KMS-11 (cell line): ENCODE results near the gene PDXK.

ENCODE experiments used
- H2AFZ ChIP-seq: fragments of 200-600 bp; sonication (generic); 2 replicates; pipeline ENCODE4 v1.6.1; 2016; ENCODE audit warnings: antibody characterized with exemption, mixed run types, low read depth
- H3K27ac ChIP-seq: fragments of 200-600 bp; sonication (generic); 2 replicates; pipeline ENCODE4 v1.6.1; 2016; ENCODE audit warnings: mild to moderate bottlenecking, mixed run types
- H3K27me3 ChIP-seq: fragments of 200-600 bp; sonication (generic); 2 replicates; pipeline ENCODE4 v1.6.1; 2017; ENCODE audit warnings: mild to moderate bottlenecking, low read depth, mixed run types, moderate library complexity; ENCODE audit not compliant: insufficient read depth
- H3K36me3 ChIP-seq: fragments of 200-600 bp; sonication (generic); 2 replicates; pipeline ENCODE4 v1.6.1; 2017; ENCODE audit warnings: mild to moderate bottlenecking, mixed run types; ENCODE audit not compliant: insufficient read depth
- H3K4me1 ChIP-seq: fragments of 200-600 bp; sonication (generic); 2 replicates; pipeline ENCODE4 v1.6.1; 2016; ENCODE audit warnings: mild to moderate bottlenecking, low read depth, mixed run types; ENCODE audit not compliant: poor library complexity, severe bottlenecking
- H3K4me2 ChIP-seq: fragments of 200-600 bp; sonication (generic); 2 replicates; pipeline ENCODE4 v1.7.0; 2016; ENCODE audit warnings: mild to moderate bottlenecking, mixed run types
- H3K4me3 ChIP-seq: fragments of 200-600 bp; sonication (generic); IDR thresholded peaks from 2 replicates; pipeline ENCODE4 v1.6.1; 2017; ENCODE audit warnings: low read depth, low read length, mixed read lengths; ENCODE audit not compliant: insufficient read depth
- H3K79me2 ChIP-seq: fragments of 200-600 bp; sonication (generic); 2 replicates; pipeline ENCODE4 v1.6.1; 2016; ENCODE audit warnings: low read depth, mixed run types; ENCODE audit not compliant: insufficient read depth
- H3K9ac ChIP-seq: fragments of 200-600 bp; sonication (generic); 2 replicates; pipeline ENCODE4 v1.6.1; 2016; ENCODE audit warnings: mild to moderate bottlenecking, mixed run types
- H4K20me1 ChIP-seq: fragments of 200-600 bp; sonication (generic); 2 replicates; pipeline ENCODE4 v1.6.1; 2016; ENCODE audit warnings: mild to moderate bottlenecking, mixed run types; ENCODE audit not compliant: insufficient read depth
- CTCF ChIP-seq: fragments of 200-600 bp; sonication (generic); conservative IDR thresholded peaks from 2 replicates; pipeline ENCODE4 v1.6.1; 2017; ENCODE audit warnings: low read depth, mild to moderate bottlenecking, antibody characterized with exemption, low read length, moderate library complexity, mixed read lengths

Gene PDXK

GRCh38 chr21:43691086-43691795, 27.7 kb upstream of the PDXK start:
- TF ChIP-seq CTCF: no peak
- H3K36me3 ChIP-seq: peaks cover 34% of the 10 kb centered on the region; the same call in 1 of the 2 replicates
- no peaks in the 10 kb centered on the region for H3K27me3 ChIP-seq

GRCh38 chr21:43691801-43692200, 27.1 kb upstream of the PDXK start:
- no peaks in the 10 kb centered on the region for H3K79me2 ChIP-seq
- no peak overlapping the region for H2AFZ ChIP-seq
- no peak overlapping the region for H3K9ac ChIP-seq
- no peak overlapping the region for H3K4me3 ChIP-seq
- H3K4me1 ChIP-seq: no peaks in the 10 kb centered on the region
- no peak overlapping the region for H3K4me2 ChIP-seq
- peaks cover 28% of the 10 kb centered on the region; the same call in 1 of the 2 replicates for H3K36me3 ChIP-seq
- TF ChIP-seq CTCF: no peak
- H3K27me3 ChIP-seq: no peaks in the 10 kb centered on the region
- no peak overlapping the region for H3K27ac ChIP-seq
- H4K20me1 ChIP-seq: no peaks in the 10 kb centered on the region

More at GRCh38 chr21:43691086-43691795, 27.7 kb upstream of the PDXK start:
- no peaks in the 10 kb centered on the region for H3K4me1 ChIP-seq
- H3K4me2 ChIP-seq: no peak overlapping the region
- no peaks in the 10 kb centered on the region for H3K79me2 ChIP-seq
- no peak overlapping the region for H3K27ac ChIP-seq
- H2AFZ ChIP-seq: no peak overlapping the region
- H3K9ac ChIP-seq: no peak overlapping the region
- no peaks in the 10 kb centered on the region for H4K20me1 ChIP-seq
- H3K4me3 ChIP-seq: no peak overlapping the region

- H3K36me3 ChIP-seq: peaks cover 22% of the 10 kb centered on the region; the same call in 1 of the 2 replicates
- no peaks in the 10 kb centered on the region for H4K20me1 ChIP-seq
- no peak overlapping the region for H3K9ac ChIP-seq
- no peak overlapping the region for H3K4me2 ChIP-seq
- no peaks in the 10 kb centered on the region for H3K79me2 ChIP-seq
- H2AFZ ChIP-seq: no peak overlapping the region
- H3K27ac ChIP-seq: no peak overlapping the region
- H3K4me1 ChIP-seq: no peaks in the 10 kb centered on the region
- TF ChIP-seq CTCF: no peak
- no peak overlapping the region for H3K4me3 ChIP-seq
- H3K27me3 ChIP-seq: no peaks in the 10 kb centered on the region
Measured at GRCh38 chr21:43692949-43693348, 26.0 kb upstream of the PDXK start.

GRCh38 chr21:43693981-43694380, 24.9 kb upstream of the PDXK start:
- Histone ChIP-seq H2AFZ (no peak overlapping the region), H3K27ac (no peak overlapping the region), H3K27me3 (no peaks in the 10 kb centered on the region), H3K4me1 (no peaks in the 10 kb centered on the region), H4K20me1 (no peaks in the 10 kb centered on the region), H3K4me2 (no peak overlapping the region), H3K9ac (no peak overlapping the region), H3K36me3 (peaks cover 22% of the 10 kb centered on the region; the same call in 1 of the 2 replicates), H3K4me3 (no peak overlapping the region), H3K79me2 (no peaks in the 10 kb centered on the region)
- no peak for TF ChIP-seq CTCF
